22Rv1 (cell line): ENCODE data around the gene PIANP.
"Not testable (repeated sequence)": the region's sequence is repeated elsewhere in the genome, so short reads cannot be mapped to it uniquely, and the experiment has no call there.

Experiments
- H3K27ac ChIP-seq: fragments of 450-650 bp; 2 replicates; pipeline ENCODE4 v1.5.1; 2017
- ZFX ChIP-seq: fragments of 450-650 bp; IDR thresholded peaks from 2 replicates; pipeline ENCODE4 v1.6.1; 2017; ENCODE audit warnings: antibody characterized with exemption, borderline replicate concordance
- TF ChIP-seq, protein P1 (sequence below): fragments of 450-650 bp; IDR thresholded peaks from 2 replicates; pipeline ENCODE4 v1.5.1; 2017; ENCODE audit warnings: mild to moderate bottlenecking

The PIANP gene, protein sequence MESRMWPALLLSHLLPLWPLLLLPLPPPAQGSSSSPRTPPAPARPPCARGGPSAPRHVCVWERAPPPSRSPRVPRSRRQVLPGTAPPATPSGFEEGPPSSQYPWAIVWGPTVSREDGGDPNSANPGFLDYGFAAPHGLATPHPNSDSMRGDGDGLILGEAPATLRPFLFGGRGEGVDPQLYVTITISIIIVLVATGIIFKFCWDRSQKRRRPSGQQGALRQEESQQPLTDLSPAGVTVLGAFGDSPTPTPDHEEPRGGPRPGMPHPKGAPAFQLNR

DNA sequence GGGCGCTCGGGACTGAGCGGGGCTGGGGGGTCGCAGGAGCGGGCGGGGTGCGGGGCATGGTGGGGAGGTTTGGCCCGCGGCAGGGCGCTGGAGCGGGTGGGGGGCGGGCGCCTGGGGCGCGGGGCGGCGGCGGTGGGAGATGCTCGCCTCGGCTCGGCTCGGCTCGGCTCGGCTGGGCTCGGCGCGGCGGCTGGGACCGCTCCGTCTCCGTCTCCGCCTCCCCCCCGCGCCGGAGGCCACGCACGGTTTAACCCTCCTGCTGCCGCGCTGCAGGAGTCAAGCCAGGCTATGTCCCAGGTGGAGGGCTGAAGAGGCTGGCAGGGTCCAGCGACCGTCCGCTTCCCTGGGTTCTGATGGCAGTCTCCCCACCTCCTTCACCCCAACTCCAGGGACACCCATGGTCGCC is at the start of gene PIANP:
PIANP (minus strand) TSS at position 170 of the 406 bp plus-strand sequence. CDS start 2,754 bp downstream, outside the sequence.
- no peak within 1 kb of the TSS for H3K27ac ChIP-seq
- no peak for TF ChIP-seq ZFX
- TF ChIP-seq, protein P1, sequence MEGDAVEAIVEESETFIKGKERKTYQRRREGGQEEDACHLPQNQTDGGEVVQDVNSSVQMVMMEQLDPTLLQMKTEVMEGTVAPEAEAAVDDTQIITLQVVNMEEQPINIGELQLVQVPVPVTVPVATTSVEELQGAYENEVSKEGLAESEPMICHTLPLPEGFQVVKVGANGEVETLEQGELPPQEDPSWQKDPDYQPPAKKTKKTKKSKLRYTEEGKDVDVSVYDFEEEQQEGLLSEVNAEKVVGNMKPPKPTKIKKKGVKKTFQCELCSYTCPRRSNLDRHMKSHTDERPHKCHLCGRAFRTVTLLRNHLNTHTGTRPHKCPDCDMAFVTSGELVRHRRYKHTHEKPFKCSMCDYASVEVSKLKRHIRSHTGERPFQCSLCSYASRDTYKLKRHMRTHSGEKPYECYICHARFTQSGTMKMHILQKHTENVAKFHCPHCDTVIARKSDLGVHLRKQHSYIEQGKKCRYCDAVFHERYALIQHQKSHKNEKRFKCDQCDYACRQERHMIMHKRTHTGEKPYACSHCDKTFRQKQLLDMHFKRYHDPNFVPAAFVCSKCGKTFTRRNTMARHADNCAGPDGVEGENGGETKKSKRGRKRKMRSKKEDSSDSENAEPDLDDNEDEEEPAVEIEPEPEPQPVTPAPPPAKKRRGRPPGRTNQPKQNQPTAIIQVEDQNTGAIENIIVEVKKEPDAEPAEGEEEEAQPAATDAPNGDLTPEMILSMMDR: no peak

DNA sequence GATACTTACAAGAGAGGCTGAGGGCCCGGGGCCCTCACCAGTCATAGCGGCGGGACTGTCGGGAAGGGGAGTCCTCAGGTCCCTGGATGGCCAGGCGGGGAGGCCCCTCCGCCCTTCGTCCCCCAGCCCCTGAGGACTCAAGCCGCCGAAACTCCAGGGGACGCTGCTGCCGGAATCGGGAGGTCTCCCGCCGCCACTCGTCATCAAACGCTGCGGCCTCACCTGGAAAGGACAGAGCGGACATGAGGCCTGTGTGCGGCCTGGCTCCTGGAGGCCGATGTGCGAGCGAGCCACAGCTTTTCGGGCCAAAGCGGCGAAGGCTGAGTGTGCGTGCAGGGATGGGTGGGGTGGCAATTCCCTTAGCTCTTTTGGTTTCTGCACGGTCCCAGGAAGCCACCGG is 48.1 kb upstream of the PIANP start:
- TF ChIP-seq ZFX: no peak
- TF ChIP-seq, protein P1: no peak
- H3K27ac ChIP-seq: 0 out of 2 replicates have a peak overlapping the region, but pooled peaks have one; percentile 22

DNA sequence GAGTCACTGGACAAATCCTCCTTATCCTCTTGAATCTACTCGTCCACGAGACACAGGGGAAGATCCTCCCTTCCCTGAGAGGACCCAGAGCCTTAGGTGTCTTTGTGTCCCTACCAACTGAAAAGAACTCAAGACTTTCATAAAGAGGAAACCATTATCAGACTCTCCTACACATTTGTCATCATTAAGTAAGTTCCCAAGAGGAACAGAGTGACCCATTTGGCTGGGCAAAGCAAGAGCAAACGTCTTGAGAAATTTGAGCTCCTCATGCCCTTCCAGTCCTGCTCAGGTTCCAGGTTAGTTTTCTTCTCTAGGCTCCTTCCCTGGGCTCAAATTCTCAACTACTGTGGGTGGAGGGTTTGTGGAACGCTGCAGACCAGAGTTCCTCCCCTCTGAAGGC is 46.6 kb upstream of the PIANP start:
- H3K27ac ChIP-seq: peak overlapping the region; percentile 22
- TF ChIP-seq, protein P1: no peak
- TF ChIP-seq ZFX: no peak

DNA sequence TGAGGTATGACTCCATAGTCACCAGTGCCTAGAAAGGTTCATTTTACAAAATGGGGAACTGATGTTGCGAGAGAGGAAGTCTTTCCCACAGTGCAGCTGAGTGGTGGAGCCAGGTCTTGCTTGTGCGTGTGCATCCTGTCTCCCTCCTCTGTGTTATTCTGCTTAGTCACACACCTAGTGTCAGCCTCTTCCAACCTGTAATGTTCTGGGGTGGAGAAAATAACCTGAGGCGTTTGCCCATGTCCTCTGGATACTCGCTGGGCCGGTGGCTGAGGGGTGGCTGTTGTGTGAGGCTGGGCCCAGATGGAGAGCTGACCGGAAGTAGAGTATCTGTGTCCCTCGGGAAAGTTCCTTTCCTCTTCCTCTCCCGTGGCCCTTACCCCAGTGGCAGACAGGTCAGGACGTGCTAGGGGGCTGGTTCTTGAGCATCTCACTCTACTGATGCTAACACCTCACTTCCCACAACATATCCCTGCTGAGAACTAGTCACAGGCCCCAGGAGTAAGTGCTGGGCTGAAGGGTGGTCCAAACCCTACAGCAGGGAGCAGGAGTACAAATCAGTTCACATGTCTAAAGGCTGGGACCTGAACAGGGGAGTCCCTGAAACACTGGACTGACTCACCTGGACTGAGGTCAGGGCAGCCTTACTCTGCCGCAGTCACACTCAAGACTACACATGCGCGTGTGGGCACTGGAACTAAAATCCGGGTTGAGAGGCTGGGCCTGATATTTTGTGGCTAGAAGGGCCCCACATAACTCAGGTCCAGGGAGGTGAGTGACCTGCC is 45.3 kb upstream of the PIANP start:
- H3K27ac ChIP-seq: peak overlapping the region; percentile 22; the same call in 1 of the 2 replicates
- TF ChIP-seq, protein P1: no peak
- no peak for TF ChIP-seq ZFX

DNA sequence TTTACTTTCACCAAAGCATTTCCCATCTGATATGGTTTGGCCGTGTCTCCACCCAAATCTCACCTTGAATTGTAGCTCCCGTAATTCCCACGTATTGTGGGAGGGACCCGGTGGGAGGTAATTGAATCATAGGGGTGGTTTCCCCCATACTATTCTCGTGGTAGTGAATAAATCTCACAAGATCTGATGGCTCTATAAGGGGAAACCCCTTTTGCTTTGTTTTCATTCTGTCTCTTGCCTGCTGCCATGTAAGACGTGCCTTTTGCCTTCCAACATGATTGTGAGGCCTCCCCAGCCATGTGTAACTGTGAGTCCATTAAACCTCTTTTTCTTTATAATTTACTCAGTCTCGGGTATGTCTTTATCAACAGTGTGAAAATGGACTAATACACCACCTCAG is 42.7 kb upstream of the PIANP start:
- H3K27ac ChIP-seq: not testable (repeated sequence)

DNA sequence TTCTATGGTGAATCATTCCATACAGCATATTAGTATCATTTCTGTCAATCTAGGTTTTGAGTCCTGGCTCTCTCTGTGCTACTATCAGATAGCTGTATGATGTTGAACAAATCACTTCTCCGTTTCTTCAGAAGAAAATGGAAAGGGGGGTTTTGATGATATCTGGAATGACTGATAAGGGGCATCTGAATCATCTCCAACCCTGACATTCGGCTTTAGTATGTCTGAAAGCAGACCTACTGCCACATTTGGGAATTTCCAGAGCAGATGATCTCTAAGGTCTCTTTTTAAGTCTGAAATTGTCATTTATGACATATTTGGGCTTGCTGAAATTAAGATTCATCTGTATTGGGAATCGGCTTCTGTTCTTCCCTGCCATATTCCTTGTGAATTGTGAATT is 42.2 kb upstream of the PIANP start:
- H3K27ac ChIP-seq: no peak overlapping the region
- TF ChIP-seq, protein P1: no peak
- TF ChIP-seq ZFX: no peak

DNA sequence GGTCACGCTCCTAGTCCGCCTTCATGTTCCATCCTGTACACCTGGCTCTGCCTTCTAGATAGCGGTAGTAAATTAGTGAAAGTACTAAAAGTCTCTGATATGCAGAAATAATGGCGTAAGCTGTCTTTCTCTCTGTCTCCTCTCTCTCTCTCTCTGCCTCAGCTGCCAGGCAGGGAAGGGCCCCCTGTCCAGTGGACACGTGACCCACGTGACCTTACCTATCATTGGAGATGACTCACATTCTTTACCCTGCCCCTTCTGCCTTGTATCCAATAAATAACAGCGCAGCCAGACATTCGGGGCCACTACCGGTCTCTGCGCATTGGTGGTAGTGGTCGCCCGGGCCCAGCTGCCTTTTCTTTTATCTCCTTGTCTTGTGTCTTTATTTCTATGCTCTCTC is 41.5 kb upstream of the PIANP start:
- H3K27ac ChIP-seq: not testable (repeated sequence)

DNA sequence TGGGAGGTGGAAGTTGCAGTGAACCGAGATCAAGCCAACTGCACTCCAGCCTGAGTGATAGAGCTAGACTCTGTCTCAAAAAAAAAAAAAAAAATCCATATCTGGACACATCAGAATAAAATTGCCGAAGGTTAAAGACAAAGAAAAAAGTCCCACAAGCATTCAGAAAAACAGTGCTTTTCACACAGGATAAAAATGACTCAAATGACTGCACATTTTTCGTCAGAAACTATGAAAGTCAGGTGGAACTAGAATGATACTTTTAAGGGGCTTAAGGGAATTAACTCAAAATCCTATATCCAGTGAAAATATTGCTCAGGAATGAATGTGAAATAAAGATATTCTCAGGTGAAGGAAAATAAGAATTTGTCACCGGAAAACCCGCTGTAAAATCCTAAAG is 36.1 kb upstream of the PIANP start:
- no peak for TF ChIP-seq ZFX
- TF ChIP-seq, protein P1: no peak
- no peak overlapping the region for H3K27ac ChIP-seq
